Measurements from ENCODE around the gene IREB2. TPM values are rescaled to one million over a fixed set of nuclear protein-coding genes. Genes with fewer than 3 reads are reported as not detected.
"Not testable (repeated sequence)": the region's sequence is repeated elsewhere in the genome, so short reads cannot be mapped to it uniquely, and the experiment has no call there.

IREB2 gene
- polyA plus RNA-seq (ENCODE audit: insufficient read length): 36.8 TPM

GRCh38 chr15:78437762-78438618 is at the start of gene IREB2:
Gene IREB2, plus strand, starts transcription at chr15:78438216. Its CDS starts 122 bp downstream, at chr15:78438338.
- DNase-seq: peak; percentile 100

- DNase-seq: no peak
These were observed 49.2 kb upstream of the IREB2 start for GRCh38 chr15:78388865-78389264.

- peak; percentile 64 for DNase-seq
These were observed 48.7 kb upstream of the IREB2 start for GRCh38 chr15:78389322-78389721.

GRCh38 chr15:78389738-78390137 is 48.3 kb upstream of the IREB2 start:
- DNase-seq: no peak

- DNase-seq: no peak
These were observed 47.8 kb upstream of the IREB2 start for GRCh38 chr15:78390242-78390641.

- no peak for DNase-seq
These were observed 47.2 kb upstream of the IREB2 start for GRCh38 chr15:78390826-78391225.

- DNase-seq: no peak
These were observed 46.2 kb upstream of the IREB2 start for GRCh38 chr15:78391781-78392180.

- DNase-seq: no peak
These were observed 45.6 kb upstream of the IREB2 start for GRCh38 chr15:78392430-78392829.

GRCh38 chr15:78393137-78393536 is 44.9 kb upstream of the IREB2 start:
- DNase-seq: no peak

- DNase-seq: no peak
These were observed 44.0 kb upstream of the IREB2 start for GRCh38 chr15:78394026-78394425.

GRCh38 chr15:78394981-78395616 is 42.9 kb upstream of the IREB2 start:
- DNase-seq: peak; percentile 52

GRCh38 chr15:78396186-78396814 is 41.7 kb upstream of the IREB2 start:
- no peak for DNase-seq

- DNase-seq: no peak
These were observed 41.0 kb upstream of the IREB2 start for GRCh38 chr15:78396976-78397375.

GRCh38 chr15:78397382-78397781 is 40.6 kb upstream of the IREB2 start:
- no peak for DNase-seq

GRCh38 chr15:78398076-78398825 is 39.8 kb upstream of the IREB2 start:
- DNase-seq: no peak

- no peak for DNase-seq
These were observed 38.9 kb upstream of the IREB2 start for GRCh38 chr15:78399091-78399490.

GRCh38 chr15:78402061-78402610 is 35.9 kb upstream of the IREB2 start:
- no peak for DNase-seq

- no peak for DNase-seq
These were observed 33.9 kb upstream of the IREB2 start for GRCh38 chr15:78404125-78404524.

- not testable (repeated sequence) for DNase-seq
These were observed 33.2 kb upstream of the IREB2 start for GRCh38 chr15:78404796-78405195.

- DNase-seq: no peak
These were observed 32.6 kb upstream of the IREB2 start for GRCh38 chr15:78405336-78405924.

- no peak for DNase-seq
These were observed 31.9 kb upstream of the IREB2 start for GRCh38 chr15:78406016-78406585.

Measured in hindlimb muscle (tissue), 1 donor.